Gastroesophageal sphincter (tissue), 3 donors: ENCODE data around the gene SPON1.

Experiments
- CTCF ChIP-seq, 4 experiments: fragments of 200-600 bp in 2 of 4; fragments of 450-650 bp in 2 of 4; sonication (generic) in 1 of 4; IDR thresholded peaks; one replicate each; pipeline ENCODE4 v1.5.1; 2017 to 2019; ENCODE audit warnings: antibody characterized with exemption in 4 of 4, mild to moderate bottlenecking in 2 of 4, moderate library complexity in 2 of 4
- EP300 ChIP-seq: sonication (generic); formaldehyde crosslinking; IDR thresholded peaks from one replicate; pipeline ENCODE4 v1.6.1; 2017; ENCODE audit warnings: antibody characterized with exemption, mild to moderate bottlenecking
- POLR2A ChIP-seq, 2 donors: fragments of 450-650 bp; IDR thresholded peaks; one replicate each; pipeline ENCODE4 v1.6.1; 2017; ENCODE audit warnings: antibody characterized with exemption in 2 of 2, mild to moderate bottlenecking in 2 of 2, moderate library complexity in 1 of 2
- POLR2AphosphoS5 ChIP-seq: sonication (generic); formaldehyde crosslinking; IDR thresholded peaks from one replicate; pipeline ENCODE4 v1.6.1; 2017; ENCODE audit warnings: antibody characterized with exemption

DNA sequence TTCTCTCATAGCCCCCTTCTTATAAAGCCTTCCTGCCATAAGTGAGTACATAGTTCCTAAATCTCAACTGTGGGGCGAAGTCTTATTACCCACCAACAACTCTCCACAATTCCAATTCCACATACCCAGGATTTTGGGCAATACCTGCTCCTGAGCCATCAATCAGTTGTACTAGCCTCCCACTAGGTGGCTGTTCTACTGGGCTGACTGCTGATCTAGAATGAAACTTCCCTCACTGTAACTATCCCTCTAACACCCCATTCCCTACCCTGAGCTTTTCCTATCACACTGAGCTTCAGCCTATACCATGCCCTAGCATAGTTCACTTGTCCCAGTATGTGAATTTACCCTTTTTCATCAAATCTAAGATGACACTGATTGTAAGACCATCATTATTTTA lies 344.0 kb downstream of the SPON1 start:
- TF ChIP-seq POLR2A (IDR thresholded peaks at IDR 0.05) (no peak), CTCF (IDR thresholded peaks at IDR 0.05) (no peak), POLR2AphosphoS5 (no peak), EP300 (no peak)
